Endodermal cell (in vitro differentiated cells): ENCODE measurements around the gene LONP2. TPM values are rescaled to one million over a fixed set of nuclear protein-coding genes. Genes with fewer than 3 reads are reported as not detected.

Experiments used
- DNase-seq: peaks from one replicate; pipeline ENCODE4 v3.0.0-alpha.2; 2017
- H3K27ac ChIP-seq: 2 replicates; pipeline ENCODE4 v1.5.1; 2013; ENCODE audit warnings: mild to moderate bottlenecking, low read depth, low read length, moderate library complexity
- H3K27me3 ChIP-seq: 2 replicates; pipeline ENCODE4 v1.6.1; 2013; ENCODE audit warnings: mild to moderate bottlenecking, low read length, moderate library complexity; ENCODE audit not compliant: insufficient read depth, control insufficient read depth, poor library complexity, severe bottlenecking
- H3K36me3 ChIP-seq: 2 replicates; pipeline ENCODE4 v1.7.0; 2013; ENCODE audit warnings: mild to moderate bottlenecking, low read length, moderate library complexity; ENCODE audit not compliant: control insufficient read depth, insufficient read depth
- H3K4me1 ChIP-seq: one replicate; pipeline ENCODE4 v1.7.0; 2013; ENCODE audit warnings: low read length; ENCODE audit not compliant: control insufficient read depth, insufficient read depth
- H3K4me3 ChIP-seq: 2 replicates; pipeline ENCODE4 v1.5.1; 2013; ENCODE audit warnings: mild to moderate bottlenecking, low read length, moderate library complexity
- H3K9ac ChIP-seq: 2 replicates; pipeline ENCODE4 v1.6.1; 2013; ENCODE audit warnings: mild to moderate bottlenecking, low read length, moderate library complexity; ENCODE audit not compliant: poor library complexity, severe bottlenecking; ENCODE audit errors: extremely low read depth
- H3K9me3 ChIP-seq: 2 replicates; pipeline ENCODE4 v1.6.1; 2013; ENCODE audit warnings: mild to moderate bottlenecking, low read length, moderate library complexity; ENCODE audit not compliant: control insufficient read depth
- H3K27ac Mint-ChIP-seq: 2 replicates; pipeline ENCODE4 v1.8.0; 2020; ENCODE audit warnings: mixed read lengths
- H3K27me3 Mint-ChIP-seq: 2 replicates; pipeline ENCODE4 v1.8.0; 2021; ENCODE audit warnings: mild to moderate bottlenecking, mixed read lengths; ENCODE audit not compliant: insufficient read depth
- H3K36me3 Mint-ChIP-seq: 2 replicates; pipeline ENCODE4 v1.8.0; 2020; ENCODE audit warnings: low read depth, mixed read lengths
- H3K4me1 Mint-ChIP-seq: 2 replicates; pipeline ENCODE4 v1.8.0; 2020; ENCODE audit warnings: mixed read lengths
- H3K4me3 Mint-ChIP-seq: 2 replicates; pipeline ENCODE4 v1.8.0; 2020; ENCODE audit warnings: mild to moderate bottlenecking, moderate library complexity, mixed read lengths
- H3K9me3 Mint-ChIP-seq: 2 replicates; pipeline ENCODE4 v1.8.0; 2020; ENCODE audit warnings: mild to moderate bottlenecking, mixed read lengths
- CTCF ChIP-seq: fragments of 200-600 bp; sonication (generic); conservative IDR thresholded peaks from 2 replicates; pipeline ENCODE4 v1.5.0; 2021; ENCODE audit warnings: antibody characterized with exemption, mild to moderate bottlenecking
- WGBS, 2 experiments: methylation state at CpG; one replicate each; pipeline versions ENCODE4 v1.1.5 to v1.1.7; 2013; ENCODE audit warnings: missing lambda C conversion rate in 2 of 2, mixed read lengths in 1 of 2; ENCODE audit not compliant: insufficient coverage in 1 of 2, insufficient read length in 1 of 2; 5-methylcytosine and 5-hydroxymethylcytosine counted together
- total RNA-seq, 2 donors: library from RNA; stranded (reverse); fragmentation: NEBNext Ultra II Directional in 1 of 2; extraction: Animal tissue kit (Norgen Biotek cat#: 25700) in 1 of 2; gene quantifications; 2 replicates in 1 of 2; 3 replicates in 1 of 2; pipeline ENCODE4 v1.2.1, GENCODE V29; 2021

The LONP2 gene
- total RNA-seq, 2 donors from 2014 or later, result 33.2 to 33.6 TPM

GRCh38 chr16:48287239-48287638 lies 43.1 kb downstream of the LONP2 start:
- H3K9ac ChIP-seq, result no peak overlapping the region
- no peak overlapping the region for H3K27ac ChIP-seq
- Mint-ChIP-seq H3K9me3 (peaks cover 25% of the 10 kb centered on the region), H3K36me3 (peaks cover 62% of the 10 kb centered on the region), H3K4me3 (no peak overlapping the region), H3K27me3 (no peaks in the 10 kb centered on the region), H3K27ac (no peak overlapping the region), H3K4me1 (peaks cover 14% of the 10 kb centered on the region)
- DNase-seq, result no peak
- H3K4me1 ChIP-seq, result no peaks in the 10 kb centered on the region
- H3K4me3 ChIP-seq, result no peak overlapping the region
- peaks cover 68% of the 10 kb centered on the region for H3K36me3 ChIP-seq
- no peak for TF ChIP-seq CTCF
- H3K27me3 ChIP-seq, result no peaks in the 10 kb centered on the region
- H3K9me3 ChIP-seq, result peaks cover 36% of the 10 kb centered on the region

- H3K36me3 Mint-ChIP-seq, result peaks cover 68% of the 10 kb centered on the region
- Histone ChIP-seq H3K27ac (no peak overlapping the region), H3K27me3 (no peaks in the 10 kb centered on the region), H3K9me3 (peaks cover 29% of the 10 kb centered on the region), H3K36me3 (peaks cover 65% of the 10 kb centered on the region), H3K4me1 (no peaks in the 10 kb centered on the region), H3K9ac (no peak overlapping the region), H3K4me3 (no peak overlapping the region)
- H3K4me1 Mint-ChIP-seq, result peaks cover 16% of the 10 kb centered on the region
- DNase-seq, result no peak
- TF ChIP-seq CTCF, result no peak
- no peak overlapping the region for H3K27ac Mint-ChIP-seq
- H3K27me3 Mint-ChIP-seq, result no peaks in the 10 kb centered on the region
- 95% methylated on average over 3 of the region's 3 CpGs; no CpG with 5 or more reads in 1 of the 2 experiments for WGBS, 2 experiments
- H3K9me3 Mint-ChIP-seq, result peaks cover 16% of the 10 kb centered on the region
- H3K4me3 Mint-ChIP-seq, result no peak overlapping the region
Measured at GRCh38 chr16:48291303-48291702, 47.2 kb downstream of the LONP2 start.

DNA sequence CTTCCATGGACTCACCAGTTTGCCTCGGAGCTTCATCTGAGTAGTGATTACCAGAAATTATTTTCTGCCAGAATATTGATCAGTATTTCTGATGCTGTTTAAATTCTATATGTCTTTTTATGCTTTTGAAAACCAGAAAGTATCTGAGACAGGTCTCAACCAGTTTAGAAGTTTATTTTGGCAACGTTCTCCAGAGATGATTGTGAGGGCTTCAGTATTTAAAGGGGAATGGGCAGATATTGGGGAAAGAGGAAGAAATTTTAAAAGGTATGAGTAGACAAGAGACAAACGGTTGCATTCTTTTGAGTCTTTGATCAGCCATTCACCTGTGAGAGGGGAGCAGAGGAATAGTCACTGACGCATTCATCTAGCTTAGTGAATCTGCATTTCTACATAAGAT lies 47.7 kb downstream of the LONP2 start:
- Mint-ChIP-seq H3K27me3 (no peaks in the 10 kb centered on the region), H3K4me1 (peaks cover 16% of the 10 kb centered on the region), H3K4me3 (no peak overlapping the region), H3K36me3 (peaks cover 66% of the 10 kb centered on the region), H3K27ac (peak overlapping the region; percentile 17), H3K9me3 (peaks cover 12% of the 10 kb centered on the region)
- no peak overlapping the region for H3K9ac ChIP-seq
- WGBS, 2 experiments, result 89 to 94% methylated on average over 2 to 4 of the region's 4 CpGs
- no peak overlapping the region for H3K27ac ChIP-seq
- no peak overlapping the region for H3K4me3 ChIP-seq
- no peak for DNase-seq
- no peaks in the 10 kb centered on the region for H3K27me3 ChIP-seq
- no peak for TF ChIP-seq CTCF
- no peaks in the 10 kb centered on the region for H3K4me1 ChIP-seq
- peaks cover 65% of the 10 kb centered on the region for H3K36me3 ChIP-seq
- peaks cover 24% of the 10 kb centered on the region for H3K9me3 ChIP-seq
